ENCODE measurements around the gene FAM107B.

DNA sequence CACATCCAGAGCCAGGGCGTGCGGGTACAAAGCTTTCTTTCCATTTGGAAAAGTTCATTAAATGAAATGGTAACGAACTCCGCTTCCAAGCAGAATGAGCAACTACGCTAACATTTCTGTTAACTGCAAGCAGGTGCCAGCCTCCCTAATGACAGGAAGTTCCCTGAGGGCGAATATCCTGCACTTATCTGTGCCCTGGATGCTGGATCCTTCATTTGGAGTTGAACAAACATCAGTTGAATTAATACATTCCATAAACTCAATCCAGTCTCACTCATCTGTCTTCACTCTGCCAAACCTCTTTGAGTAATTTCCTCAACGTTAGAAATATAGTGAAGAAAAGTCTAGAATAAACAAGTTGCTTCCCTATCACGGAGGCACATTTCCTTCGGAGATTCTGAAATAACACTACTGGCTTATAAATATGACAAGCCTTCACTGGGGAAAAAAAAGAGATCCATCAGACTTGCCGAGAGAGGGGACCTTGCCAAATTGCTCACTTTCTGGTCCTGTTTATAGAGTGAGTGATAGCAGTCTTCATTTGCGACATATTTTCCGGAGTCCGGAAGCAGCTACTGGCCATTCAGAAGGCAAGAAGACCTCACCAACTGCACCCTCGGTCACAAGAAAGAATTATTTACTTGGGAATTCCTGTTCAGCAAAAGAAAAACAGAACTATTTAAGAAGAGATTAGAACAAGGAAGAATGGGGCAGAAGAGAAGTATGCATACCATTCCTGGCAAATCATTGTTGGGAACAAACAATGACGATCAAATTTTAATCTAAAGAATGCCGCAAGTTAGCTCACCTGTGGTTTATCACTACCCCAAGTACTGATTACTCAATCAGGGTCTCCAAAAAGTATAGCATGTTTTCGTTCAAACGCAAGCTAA, 196.4 kb downstream of the FAM107B start:
- TF ChIP-seq, protein P1, sequence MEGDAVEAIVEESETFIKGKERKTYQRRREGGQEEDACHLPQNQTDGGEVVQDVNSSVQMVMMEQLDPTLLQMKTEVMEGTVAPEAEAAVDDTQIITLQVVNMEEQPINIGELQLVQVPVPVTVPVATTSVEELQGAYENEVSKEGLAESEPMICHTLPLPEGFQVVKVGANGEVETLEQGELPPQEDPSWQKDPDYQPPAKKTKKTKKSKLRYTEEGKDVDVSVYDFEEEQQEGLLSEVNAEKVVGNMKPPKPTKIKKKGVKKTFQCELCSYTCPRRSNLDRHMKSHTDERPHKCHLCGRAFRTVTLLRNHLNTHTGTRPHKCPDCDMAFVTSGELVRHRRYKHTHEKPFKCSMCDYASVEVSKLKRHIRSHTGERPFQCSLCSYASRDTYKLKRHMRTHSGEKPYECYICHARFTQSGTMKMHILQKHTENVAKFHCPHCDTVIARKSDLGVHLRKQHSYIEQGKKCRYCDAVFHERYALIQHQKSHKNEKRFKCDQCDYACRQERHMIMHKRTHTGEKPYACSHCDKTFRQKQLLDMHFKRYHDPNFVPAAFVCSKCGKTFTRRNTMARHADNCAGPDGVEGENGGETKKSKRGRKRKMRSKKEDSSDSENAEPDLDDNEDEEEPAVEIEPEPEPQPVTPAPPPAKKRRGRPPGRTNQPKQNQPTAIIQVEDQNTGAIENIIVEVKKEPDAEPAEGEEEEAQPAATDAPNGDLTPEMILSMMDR (IDR thresholded peaks at IDR 0.05): no peak
- TF ChIP-seq EZH2 (IDR thresholded peaks at IDR 0.05): no peak

Measured in neural progenitor cell (in vitro differentiated cells).